HUES48 (cell line): ENCODE results near the gene RPS6KA5.
"Not testable (repeated sequence)": the region's sequence is repeated elsewhere in the genome, so short reads cannot be mapped to it uniquely, and the experiment has no call there.

Source experiments
- H3K27ac ChIP-seq: one replicate; pipeline ENCODE4 v1.7.0; 2013; ENCODE audit warnings: low read depth, low read length, inconsistent platforms
- H3K27me3 ChIP-seq: 2 replicates; pipeline ENCODE4 v1.6.1; 2013; ENCODE audit warnings: mild to moderate bottlenecking, low read length; ENCODE audit not compliant: control insufficient read depth, insufficient read depth
- H3K36me3 ChIP-seq: 2 replicates; pipeline ENCODE4 v1.6.1; 2013; ENCODE audit warnings: low read length; ENCODE audit not compliant: control insufficient read depth, insufficient read depth
- H3K4me1 ChIP-seq: 2 replicates; pipeline ENCODE4 v1.6.1; 2013; ENCODE audit warnings: mild to moderate bottlenecking, low read length; ENCODE audit not compliant: control insufficient read depth, insufficient read depth
- H3K4me3 ChIP-seq: 2 replicates; pipeline ENCODE4 v1.5.1; 2013; ENCODE audit warnings: mild to moderate bottlenecking, low read depth, low read length
- H3K9ac ChIP-seq: 2 replicates; pipeline ENCODE4 v1.6.1; 2013; ENCODE audit warnings: mild to moderate bottlenecking, low read depth, low read length, moderate library complexity
- H3K9me3 ChIP-seq: 2 replicates; pipeline ENCODE4 v1.6.1; 2013; ENCODE audit warnings: low read length; ENCODE audit not compliant: control insufficient read depth, insufficient read depth

RPS6KA5 gene

DNA sequence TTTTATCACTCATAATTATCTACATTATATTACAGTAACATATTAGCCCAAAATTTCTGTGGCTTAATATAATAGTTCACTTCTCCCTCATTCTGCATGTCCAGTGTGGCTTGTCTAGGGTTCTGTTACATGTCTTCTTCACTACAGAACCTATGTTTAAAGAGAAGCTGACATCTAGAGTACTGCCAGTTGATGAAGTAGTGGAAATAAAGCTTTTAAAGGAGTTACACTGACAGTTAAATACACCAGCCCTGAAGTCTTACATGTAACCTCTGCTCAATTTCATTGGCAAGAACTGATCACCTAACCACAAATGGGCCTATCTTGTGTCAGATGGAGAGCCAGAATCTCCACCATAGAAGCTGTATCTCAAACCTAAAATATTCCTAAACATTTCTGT is 32.9 kb downstream of the RPS6KA5 start:
- Histone ChIP-seq H3K9me3 (no peaks in the 10 kb centered on the region), H3K36me3 (no peaks in the 10 kb centered on the region), H3K27me3 (no peaks in the 10 kb centered on the region), H3K4me3 (no peak overlapping the region), H3K9ac (no peak overlapping the region), H3K4me1 (peaks cover 11% of the 10 kb centered on the region), H3K27ac (no peak overlapping the region)

GRCh38 chr14:91022622-91023028 is 37.8 kb downstream of the RPS6KA5 start:
- H3K9ac ChIP-seq, H3K9me3 ChIP-seq, H3K4me3 ChIP-seq, H3K27me3 ChIP-seq, H3K4me1 ChIP-seq, H3K27ac ChIP-seq, H3K36me3 ChIP-seq: not testable (repeated sequence)

- Histone ChIP-seq H3K4me1 (no peaks in the 10 kb centered on the region), H3K9ac (no peak overlapping the region), H3K4me3 (no peak overlapping the region), H3K9me3 (no peaks in the 10 kb centered on the region), H3K27me3 (no peaks in the 10 kb centered on the region), H3K27ac (no peak overlapping the region), H3K36me3 (no peaks in the 10 kb centered on the region)
Measured at GRCh38 chr14:91021991-91022621, 38.3 kb downstream of the RPS6KA5 start.

GRCh38 chr14:91021115-91021514 is 39.3 kb downstream of the RPS6KA5 start:
- H3K27ac ChIP-seq = no peak overlapping the region
- no peaks in the 10 kb centered on the region for H3K9me3 ChIP-seq
- H3K4me1 ChIP-seq = no peaks in the 10 kb centered on the region
- no peak overlapping the region for H3K4me3 ChIP-seq
- H3K9ac ChIP-seq = no peak overlapping the region
- no peaks in the 10 kb centered on the region for H3K27me3 ChIP-seq
- no peaks in the 10 kb centered on the region for H3K36me3 ChIP-seq

- Histone ChIP-seq H3K36me3 (no peaks in the 10 kb centered on the region), H3K27ac (no peak overlapping the region), H3K27me3 (no peaks in the 10 kb centered on the region), H3K9ac (no peak overlapping the region), H3K4me3 (no peak overlapping the region), H3K4me1 (no peaks in the 10 kb centered on the region), H3K9me3 (no peaks in the 10 kb centered on the region)
Measured at GRCh38 chr14:91019673-91020072, 40.8 kb downstream of the RPS6KA5 start.

- Histone ChIP-seq H3K36me3 (no peaks in the 10 kb centered on the region), H3K27ac (no peak overlapping the region), H3K4me3 (no peak overlapping the region), H3K4me1 (no peaks in the 10 kb centered on the region), H3K27me3 (no peaks in the 10 kb centered on the region), H3K9ac (no peak overlapping the region), H3K9me3 (no peaks in the 10 kb centered on the region)
Measured at GRCh38 chr14:91018481-91018880, 42.0 kb downstream of the RPS6KA5 start.

DNA sequence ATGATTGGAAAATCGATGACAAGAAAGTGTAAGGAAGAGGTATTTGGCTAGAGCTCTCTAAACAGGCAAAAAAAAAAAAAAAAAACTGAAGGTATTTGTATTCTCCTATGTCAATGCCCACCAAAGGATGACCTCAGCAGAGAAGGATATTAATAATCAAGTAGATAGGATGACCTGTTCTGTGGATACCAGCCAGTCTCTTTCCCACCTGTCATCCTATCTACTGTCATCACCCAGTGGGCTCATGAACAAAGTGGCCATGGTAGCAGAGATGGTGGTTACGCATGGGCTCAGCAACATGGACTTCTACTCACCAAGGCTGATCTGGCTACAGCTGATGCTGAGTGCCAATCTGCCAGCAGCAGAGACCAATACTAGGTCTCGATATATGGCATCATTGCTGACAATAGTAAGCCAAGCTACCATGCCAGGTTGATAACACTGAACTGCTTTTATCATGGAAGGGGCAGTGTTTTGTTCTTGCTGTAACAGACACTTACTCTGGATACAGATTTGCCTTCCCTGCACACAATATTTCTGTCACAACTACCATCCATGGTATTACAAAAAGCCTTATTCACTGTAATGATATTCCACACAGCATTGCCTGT is 43.5 kb downstream of the RPS6KA5 start:
- H3K4me1 ChIP-seq = no peaks in the 10 kb centered on the region
- no peak overlapping the region for H3K27ac ChIP-seq
- no peaks in the 10 kb centered on the region for H3K27me3 ChIP-seq
- H3K9ac ChIP-seq = no peak overlapping the region
- no peaks in the 10 kb centered on the region for H3K9me3 ChIP-seq
- no peaks in the 10 kb centered on the region for H3K36me3 ChIP-seq
- H3K4me3 ChIP-seq = no peak overlapping the region

DNA sequence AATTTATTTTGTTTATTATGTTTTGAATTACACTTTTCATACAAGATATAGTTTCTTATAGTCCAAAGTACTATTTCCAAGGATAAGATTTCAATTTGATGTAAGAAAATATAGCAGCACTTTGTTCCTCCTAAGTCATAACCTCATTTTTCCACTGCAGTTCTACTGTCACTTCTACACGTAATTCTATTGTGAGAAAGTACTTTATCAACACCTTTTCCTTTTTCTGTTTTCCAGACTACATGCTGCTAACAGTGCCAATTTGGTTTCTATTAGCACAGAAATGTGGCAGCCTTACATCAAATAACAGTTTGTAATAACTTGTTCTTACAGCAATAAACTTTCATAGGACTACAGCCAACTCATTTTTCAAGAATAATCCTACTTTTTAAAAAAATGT is 45.0 kb downstream of the RPS6KA5 start:
- no peak overlapping the region for H3K27ac ChIP-seq
- no peak overlapping the region for H3K4me3 ChIP-seq
- H3K9ac ChIP-seq = no peak overlapping the region
- no peaks in the 10 kb centered on the region for H3K27me3 ChIP-seq
- H3K9me3 ChIP-seq = no peaks in the 10 kb centered on the region
- H3K4me1 ChIP-seq = no peaks in the 10 kb centered on the region
- no peaks in the 10 kb centered on the region for H3K36me3 ChIP-seq

- Histone ChIP-seq H3K9ac (no peak overlapping the region), H3K4me1 (no peaks in the 10 kb centered on the region), H3K4me3 (no peak overlapping the region), H3K36me3 (no peaks in the 10 kb centered on the region), H3K9me3 (no peaks in the 10 kb centered on the region), H3K27me3 (no peaks in the 10 kb centered on the region), H3K27ac (no peak overlapping the region)
Measured at GRCh38 chr14:91012045-91012444, 48.4 kb downstream of the RPS6KA5 start.

GRCh38 chr14:91010153-91010533 is 50.3 kb downstream of the RPS6KA5 start:
- Histone ChIP-seq H3K27ac (no peak overlapping the region), H3K4me3 (no peak overlapping the region), H3K27me3 (no peaks in the 10 kb centered on the region), H3K9me3 (no peaks in the 10 kb centered on the region), H3K36me3 (no peaks in the 10 kb centered on the region), H3K4me1 (no peaks in the 10 kb centered on the region), H3K9ac (no peak overlapping the region)

GRCh38 chr14:91009501-91010152 is 50.8 kb downstream of the RPS6KA5 start:
- Histone ChIP-seq H3K9me3 (no peaks in the 10 kb centered on the region), H3K27ac (no peak overlapping the region), H3K36me3 (no peaks in the 10 kb centered on the region), H3K9ac (no peak overlapping the region), H3K27me3 (no peaks in the 10 kb centered on the region), H3K4me1 (no peaks in the 10 kb centered on the region), H3K4me3 (no peak overlapping the region)
